HepG2 (cell line): ENCODE results near the gene ARHGAP9. TPM values are rescaled to one million over a fixed set of nuclear protein-coding genes. Genes with fewer than 3 reads are reported as not detected.

Experiments used
- ETV6 ChIP-seq: sonication (generic); formaldehyde crosslinking; conservative IDR thresholded peaks from 2 replicates; pipeline ENCODE4 v1.4.0; 2020; ENCODE audit warnings: missing genetic modification reagents
- IKZF1 ChIP-seq: fragments of 450-650 bp; IDR thresholded peaks from 2 replicates; pipeline ENCODE4 v1.7.1; 2016
- KAT7 ChIP-seq: IDR thresholded peaks from 2 replicates; pipeline ENCODE4 v1.6.1; 2018; ENCODE audit warnings: borderline replicate concordance, missing compliant biosample characterization
- MAX ChIP-seq: IDR thresholded peaks from 2 replicates; pipeline ENCODE4 v1.6.1; 2012; ENCODE audit warnings: inconsistent platforms
- NFIC ChIP-seq: IDR thresholded peaks from 2 replicates; pipeline ENCODE4 v1.6.1; 2012; ENCODE audit warnings: mild to moderate bottlenecking, low read length, inconsistent platforms
- REST ChIP-seq, 2 experiments: IDR thresholded peaks; 2 replicates each; pipeline ENCODE4 v1.6.1; 2011 to 2012; ENCODE audit warnings: low read length in 2 of 2, borderline replicate concordance in 1 of 2, low read depth in 1 of 2, mild to moderate bottlenecking in 1 of 2, moderate library complexity in 1 of 2
- ZNF605 ChIP-seq: sonication (generic); formaldehyde crosslinking; IDR thresholded peaks from 2 replicates; pipeline ENCODE4 v1.8.0; 2022; ENCODE audit warnings: mild to moderate bottlenecking, missing genetic modification reagents
- polyA plus RNA-seq, 8 experiments: library from polyadenylated mRNA; depleted of rRNA in 3 of 8; stranded (reverse) in 7 of 8; unstranded in 1 of 8; fragments of >200 nt; fragmentation: Illumina TruSeq in 4 of 8; extraction: Trizol in 4 of 8; gene quantifications; 2 replicates each; pipeline versions ENCODE4 v1.2.1 to v1.2.3, GENCODE V29; 2011 to 2016; ENCODE audit warnings: low read depth in 4 of 8, missing spikeins in 1 of 8, mixed read lengths in 1 of 8; ENCODE audit not compliant: insufficient read depth in 1 of 8
- total RNA-seq, 5 experiments: library from RNA; depleted of rRNA; stranded (reverse); fragments of >200 nt; fragmentation: Illumina TruSeq; extraction: Trizol; gene quantifications; 2 replicates each; pipeline ENCODE4 v1.2.3, GENCODE V29; 2016; ENCODE audit warnings: low read depth in 1 of 5
- TF ChIP-seq, protein P1 (sequence below): sonication (generic); formaldehyde crosslinking; IDR thresholded peaks from 2 replicates; pipeline ENCODE4 v1.5.1; 2020; ENCODE audit warnings: mild to moderate bottlenecking, missing genetic modification reagents, borderline replicate concordance
- TF ChIP-seq, protein P2 (sequence below): sonication (generic); formaldehyde crosslinking; IDR thresholded peaks from 2 replicates; pipeline ENCODE4 v1.5.0; 2020; ENCODE audit warnings: missing genetic modification reagents, mild to moderate bottlenecking, borderline replicate concordance
- TF ChIP-seq, protein P3 (sequence below): sonication (generic); formaldehyde crosslinking; IDR thresholded peaks from 2 replicates; pipeline ENCODE4 v1.4.0; 2020; ENCODE audit warnings: missing genetic modification reagents

ARHGAP9 gene
- total and polyA plus RNA-seq, 2 of the 13 experiments (the other 11 are each of a cell fraction or from before 2014, with no cell fraction given), result 0.18 to 1.2 TPM

DNA sequence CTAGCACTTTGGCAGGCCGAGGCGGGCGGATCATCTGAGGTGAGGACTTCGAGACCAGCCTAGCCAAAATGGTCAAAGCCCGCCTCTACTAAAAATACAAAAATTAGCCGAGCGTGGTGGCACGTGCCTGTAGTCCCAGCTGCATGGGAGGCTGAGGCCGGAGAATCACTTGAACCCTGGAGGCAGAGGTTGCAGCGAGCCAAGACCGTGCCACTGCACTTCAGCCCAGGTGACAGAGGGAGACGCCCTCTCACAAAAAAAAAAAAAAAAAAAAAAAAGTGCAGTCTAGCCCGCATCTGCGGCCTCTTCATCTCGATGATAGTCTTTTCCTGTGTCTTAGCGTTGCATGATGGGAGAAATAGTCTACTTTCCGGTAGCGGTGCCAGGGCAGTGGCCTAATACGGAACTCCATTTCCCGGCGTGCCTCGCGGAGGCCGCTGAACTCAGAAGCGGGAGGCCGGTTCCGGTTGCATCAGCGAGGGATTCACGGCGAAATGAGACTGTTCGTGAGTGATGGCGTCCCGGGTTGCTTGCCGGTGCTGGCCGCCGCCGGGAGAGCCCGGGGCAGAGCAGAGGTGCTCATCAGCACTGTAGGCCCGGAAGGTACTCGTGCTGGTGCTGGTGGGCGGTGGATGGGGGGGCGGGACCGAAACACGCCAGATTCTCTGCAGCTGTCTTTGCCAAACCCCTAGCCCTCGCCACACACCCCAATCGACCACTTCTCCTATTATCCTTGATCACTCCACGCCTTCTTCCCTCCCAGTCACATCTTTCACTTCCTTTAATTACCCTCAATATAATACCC is 8.1 kb upstream of the ARHGAP9 start, which contains the start of gene MARS1 (continued):
- no peak for TF ChIP-seq REST (IDR thresholded peaks at IDR 0.05; ENCODE audit: borderline replicate concordance in 1 of 2, low read depth in 1 of 2, low read length in 2 of 2)
- TF ChIP-seq IKZF1, result no peak
- no peak for TF ChIP-seq NFIC
- no peak; the same call in 1 of the 2 replicates for TF ChIP-seq KAT7 (CRISPR knock-in tag)
- TF ChIP-seq, protein P1, sequence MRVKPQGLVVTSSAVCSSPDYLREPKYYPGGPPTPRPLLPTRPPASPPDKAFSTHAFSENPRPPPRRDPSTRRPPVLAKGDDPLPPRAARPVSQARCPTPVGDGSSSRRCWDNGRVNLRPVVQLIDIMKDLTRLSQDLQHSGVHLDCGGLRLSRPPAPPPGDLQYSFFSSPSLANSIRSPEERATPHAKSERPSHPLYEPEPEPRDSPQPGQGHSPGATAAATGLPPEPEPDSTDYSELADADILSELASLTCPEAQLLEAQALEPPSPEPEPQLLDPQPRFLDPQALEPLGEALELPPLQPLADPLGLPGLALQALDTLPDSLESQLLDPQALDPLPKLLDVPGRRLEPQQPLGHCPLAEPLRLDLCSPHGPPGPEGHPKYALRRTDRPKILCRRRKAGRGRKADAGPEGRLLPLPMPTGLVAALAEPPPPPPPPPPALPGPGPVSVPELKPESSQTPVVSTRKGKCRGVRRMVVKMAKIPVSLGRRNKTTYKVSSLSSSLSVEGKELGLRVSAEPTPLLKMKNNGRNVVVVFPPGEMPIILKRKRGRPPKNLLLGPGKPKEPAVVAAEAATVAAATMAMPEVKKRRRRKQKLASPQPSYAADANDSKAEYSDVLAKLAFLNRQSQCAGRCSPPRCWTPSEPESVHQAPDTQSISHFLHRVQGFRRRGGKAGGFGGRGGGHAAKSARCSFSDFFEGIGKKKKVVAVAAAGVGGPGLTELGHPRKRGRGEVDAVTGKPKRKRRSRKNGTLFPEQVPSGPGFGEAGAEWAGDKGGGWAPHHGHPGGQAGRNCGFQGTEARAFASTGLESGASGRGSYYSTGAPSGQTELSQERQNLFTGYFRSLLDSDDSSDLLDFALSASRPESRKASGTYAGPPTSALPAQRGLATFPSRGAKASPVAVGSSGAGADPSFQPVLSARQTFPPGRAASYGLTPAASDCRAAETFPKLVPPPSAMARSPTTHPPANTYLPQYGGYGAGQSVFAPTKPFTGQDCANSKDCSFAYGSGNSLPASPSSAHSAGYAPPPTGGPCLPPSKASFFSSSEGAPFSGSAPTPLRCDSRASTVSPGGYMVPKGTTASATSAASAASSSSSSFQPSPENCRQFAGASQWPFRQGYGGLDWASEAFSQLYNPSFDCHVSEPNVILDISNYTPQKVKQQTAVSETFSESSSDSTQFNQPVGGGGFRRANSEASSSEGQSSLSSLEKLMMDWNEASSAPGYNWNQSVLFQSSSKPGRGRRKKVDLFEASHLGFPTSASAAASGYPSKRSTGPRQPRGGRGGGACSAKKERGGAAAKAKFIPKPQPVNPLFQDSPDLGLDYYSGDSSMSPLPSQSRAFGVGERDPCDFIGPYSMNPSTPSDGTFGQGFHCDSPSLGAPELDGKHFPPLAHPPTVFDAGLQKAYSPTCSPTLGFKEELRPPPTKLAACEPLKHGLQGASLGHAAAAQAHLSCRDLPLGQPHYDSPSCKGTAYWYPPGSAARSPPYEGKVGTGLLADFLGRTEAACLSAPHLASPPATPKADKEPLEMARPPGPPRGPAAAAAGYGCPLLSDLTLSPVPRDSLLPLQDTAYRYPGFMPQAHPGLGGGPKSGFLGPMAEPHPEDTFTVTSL (CRISPR knock-in tag), result 0 out of 2 replicates have a peak, but pooled peaks have one; percentile 47
- TF ChIP-seq, protein P2, sequence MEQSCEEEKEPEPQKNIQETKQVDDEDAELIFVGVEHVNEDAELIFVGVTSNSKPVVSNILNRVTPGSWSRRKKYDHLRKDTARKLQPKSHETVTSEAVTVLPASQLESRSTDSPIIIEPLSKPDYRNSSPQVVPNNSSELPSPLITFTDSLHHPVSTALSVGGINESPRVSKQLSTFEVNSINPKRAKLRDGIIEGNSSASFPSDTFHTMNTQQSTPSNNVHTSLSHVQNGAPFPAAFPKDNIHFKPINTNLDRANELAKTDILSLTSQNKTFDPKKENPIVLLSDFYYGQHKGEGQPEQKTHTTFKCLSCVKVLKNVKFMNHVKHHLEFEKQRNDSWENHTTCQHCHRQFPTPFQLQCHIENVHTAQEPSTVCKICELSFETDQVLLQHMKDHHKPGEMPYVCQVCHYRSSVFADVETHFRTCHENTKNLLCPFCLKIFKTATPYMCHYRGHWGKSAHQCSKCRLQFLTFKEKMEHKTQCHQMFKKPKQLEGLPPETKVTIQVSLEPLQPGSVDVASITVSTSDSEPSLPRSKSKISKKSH (CRISPR knock-in tag), result no peak
- TF ChIP-seq ZNF605 (CRISPR knock-in tag), result 0 out of 2 replicates have a peak, but pooled peaks have one; percentile 26
- TF ChIP-seq, protein P3, sequence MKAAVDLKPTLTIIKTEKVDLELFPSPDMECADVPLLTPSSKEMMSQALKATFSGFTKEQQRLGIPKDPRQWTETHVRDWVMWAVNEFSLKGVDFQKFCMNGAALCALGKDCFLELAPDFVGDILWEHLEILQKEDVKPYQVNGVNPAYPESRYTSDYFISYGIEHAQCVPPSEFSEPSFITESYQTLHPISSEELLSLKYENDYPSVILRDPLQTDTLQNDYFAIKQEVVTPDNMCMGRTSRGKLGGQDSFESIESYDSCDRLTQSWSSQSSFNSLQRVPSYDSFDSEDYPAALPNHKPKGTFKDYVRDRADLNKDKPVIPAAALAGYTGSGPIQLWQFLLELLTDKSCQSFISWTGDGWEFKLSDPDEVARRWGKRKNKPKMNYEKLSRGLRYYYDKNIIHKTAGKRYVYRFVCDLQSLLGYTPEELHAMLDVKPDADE (CRISPR knock-in tag), result no peak
- TF ChIP-seq MAX, result peak; percentile 77
- TF ChIP-seq ETV6 (CRISPR knock-in tag), result no peak
